Colonic mucosa (tissue), 4 donors: ENCODE data around the gene TRIM31. TPM values are rescaled to one million over a fixed set of nuclear protein-coding genes. Genes with fewer than 3 reads are reported as not detected.

Source experiments
- DNase-seq: peaks from one replicate; pipeline ENCODE4 v3.0.0-alpha.2; 2020
- H3K27ac ChIP-seq: fragments of 200-600 bp; one replicate; pipeline ENCODE4 v1.8.0; 2021
- H3K27me3 ChIP-seq: fragments of 200-600 bp; one replicate; pipeline ENCODE4 v1.8.0; 2021
- H3K36me3 ChIP-seq: fragments of 200-600 bp; one replicate; pipeline ENCODE4 v1.8.0; 2021
- H3K4me1 ChIP-seq: fragments of 200-600 bp; one replicate; pipeline ENCODE4 v1.8.0; 2021; ENCODE audit warnings: mild to moderate bottlenecking
- H3K4me3 ChIP-seq: fragments of 200-600 bp; one replicate; pipeline ENCODE4 v1.8.0; 2021
- H3K9ac ChIP-seq, 2 donors: one replicate each; pipeline ENCODE4 v1.7.0; 2013; ENCODE audit warnings: control low read depth in 2 of 2, low read depth in 2 of 2, low read length in 2 of 2
- H3K9me3 ChIP-seq: fragments of 200-600 bp; one replicate; pipeline ENCODE4 v1.8.0; 2021
- CTCF ChIP-seq: fragments of 200-600 bp; IDR thresholded peaks from one replicate; pipeline ENCODE4 v1.8.0; 2022; ENCODE audit warnings: antibody characterized with exemption, mild to moderate bottlenecking
- intact Hi-C: fragments of 100-400 bp; cut with DNase I; formaldehyde crosslinking; loops from one replicate; pipeline ENCODE4 v1.14.1; 2022
- total RNA-seq, 2 donors: library from RNA; stranded (reverse); fragmentation: NEBNext Ultra II Directional in 1 of 2; extraction: Animal tissue kit (Norgen Biotek cat#: 25700) in 1 of 2; gene quantifications; one replicate each; pipeline ENCODE4 v1.2.1, GENCODE V29; 2021
- donor health status: healthy.
- donor health status: DM: no; HTN: no; CAD: no.
- donor health status: DM: no; HTN: no; CAD: no.

Gene TRIM31
- total RNA-seq, 2 donors from 2014 or later, result 44.4 to 51.2 TPM

GRCh38 chr6:30061092-30061857, 51.6 kb downstream of the TRIM31 start, which contains the start of gene POLR1H:
Gene POLR1H, plus strand, starts transcription at chr6:30061265. Its CDS starts 260 bp downstream, at chr6:30061525.
- H3K9me3 ChIP-seq, result no peaks in the 10 kb centered on the region
- TF ChIP-seq CTCF, result no peak
- peak within 1 kb of the TSS; percentile 66 for H3K4me3 ChIP-seq
- peak; percentile 97 for DNase-seq
- intact Hi-C loops, result no loop called here
- H3K27me3 ChIP-seq, result no peaks in the 10 kb centered on the region
- H3K4me1 ChIP-seq, result peaks cover 7% of the 10 kb centered on the region
- no peaks in the 10 kb centered on the region for H3K36me3 ChIP-seq
- H3K9ac ChIP-seq, result peak within 1 kb of the TSS; percentile 84 to 94
- H3K27ac ChIP-seq, result peak within 1 kb of the TSS; percentile 83

GRCh38 chr6:30060606-30061091, 52.2 kb downstream of the TRIM31 start:
- Histone ChIP-seq H3K4me1 (peaks cover 7% of the 10 kb centered on the region), H3K27me3 (no peaks in the 10 kb centered on the region), H3K36me3 (no peaks in the 10 kb centered on the region), H3K9me3 (no peaks in the 10 kb centered on the region), H3K9ac (peak overlapping the region; percentile 69 to 94), H3K4me3 (peak overlapping the region; percentile 66), H3K27ac (peak overlapping the region; percentile 83)
- peak; percentile 45 for DNase-seq
- intact Hi-C loops, result no loop called here
- no peak for TF ChIP-seq CTCF

- TF ChIP-seq CTCF, result no peak
- Histone ChIP-seq H3K9me3 (no peaks in the 10 kb centered on the region), H3K36me3 (no peaks in the 10 kb centered on the region), H3K27me3 (no peaks in the 10 kb centered on the region), H3K9ac (no peak overlapping the region), H3K4me1 (peaks cover 7% of the 10 kb centered on the region), H3K27ac (no peak overlapping the region), H3K4me3 (no peak overlapping the region)
- DNase-seq, result no peak
- intact Hi-C loops, result no loop called here
Observed at GRCh38 chr6:30055513-30055912, 57.4 kb downstream of the TRIM31 start.

- H3K4me3 ChIP-seq, result no peak overlapping the region
- no peaks in the 10 kb centered on the region for H3K4me1 ChIP-seq
- H3K27me3 ChIP-seq, result no peaks in the 10 kb centered on the region
- TF ChIP-seq CTCF, result no peak
- no peak overlapping the region for H3K27ac ChIP-seq
- DNase-seq, result no peak
- no peak overlapping the region for H3K9ac ChIP-seq
- H3K36me3 ChIP-seq, result no peaks in the 10 kb centered on the region
- no peaks in the 10 kb centered on the region for H3K9me3 ChIP-seq
- intact Hi-C loops, result no loop called here
Observed at GRCh38 chr6:30053682-30054081, 59.2 kb downstream of the TRIM31 start.

Other genes starting within 250 kb of the TRIM31 start
- gene HLA-A, start 170.6 kb downstream of the TRIM31 start, total RNA-seq, result 1,000 to 10,000 TPM; 1,045 to 1,898 TPM
- gene POLR1H, start 51.8 kb downstream of the TRIM31 start, total RNA-seq, result 10 to 100 TPM; 33.2 to 38.4 TPM
- gene PPP1R11, start 45.9 kb downstream of the TRIM31 start, total RNA-seq, result 10 to 100 TPM; 77.9 to 87.1 TPM
- 1 to 10 TPM in 1 of 2 donors, under 1 TPM in 1; 0.93 to 1.6 TPM for gene RNF39, start 37.3 kb downstream of the TRIM31 start, total RNA-seq
- gene TRIM40, start 23.1 kb upstream of the TRIM31 start, total RNA-seq, result 10 to 100 TPM; 10.7 to 17.0 TPM
- gene TRIM10, start 48.1 kb upstream of the TRIM31 start, total RNA-seq, result 1 to 10 TPM; 3.8 to 3.9 TPM
- gene TRIM15, start 50.5 kb upstream of the TRIM31 start, total RNA-seq, result 10 to 100 TPM; 26.8 to 47.3 TPM
- gene TRIM26, start 100.3 kb upstream of the TRIM31 start, total RNA-seq, result 10 to 100 TPM; 48.2 to 53.5 TPM
- gene TRIM39, start 213.8 kb upstream of the TRIM31 start, total RNA-seq, result 10 to 100 TPM; 10.1 to 12.1 TPM
- 10 to 100 TPM; 41.7 to 60.3 TPM for gene RPP21, start 232.1 kb upstream of the TRIM31 start, total RNA-seq